Measurements from ENCODE around the gene ZNF771.

GRCh38 chr16:30368122-30368791, 39.1 kb upstream of the ZNF771 start:
- TF ChIP-seq EP300 (IDR thresholded peaks at IDR 0.05), result no peak
- TF ChIP-seq, protein P1, sequence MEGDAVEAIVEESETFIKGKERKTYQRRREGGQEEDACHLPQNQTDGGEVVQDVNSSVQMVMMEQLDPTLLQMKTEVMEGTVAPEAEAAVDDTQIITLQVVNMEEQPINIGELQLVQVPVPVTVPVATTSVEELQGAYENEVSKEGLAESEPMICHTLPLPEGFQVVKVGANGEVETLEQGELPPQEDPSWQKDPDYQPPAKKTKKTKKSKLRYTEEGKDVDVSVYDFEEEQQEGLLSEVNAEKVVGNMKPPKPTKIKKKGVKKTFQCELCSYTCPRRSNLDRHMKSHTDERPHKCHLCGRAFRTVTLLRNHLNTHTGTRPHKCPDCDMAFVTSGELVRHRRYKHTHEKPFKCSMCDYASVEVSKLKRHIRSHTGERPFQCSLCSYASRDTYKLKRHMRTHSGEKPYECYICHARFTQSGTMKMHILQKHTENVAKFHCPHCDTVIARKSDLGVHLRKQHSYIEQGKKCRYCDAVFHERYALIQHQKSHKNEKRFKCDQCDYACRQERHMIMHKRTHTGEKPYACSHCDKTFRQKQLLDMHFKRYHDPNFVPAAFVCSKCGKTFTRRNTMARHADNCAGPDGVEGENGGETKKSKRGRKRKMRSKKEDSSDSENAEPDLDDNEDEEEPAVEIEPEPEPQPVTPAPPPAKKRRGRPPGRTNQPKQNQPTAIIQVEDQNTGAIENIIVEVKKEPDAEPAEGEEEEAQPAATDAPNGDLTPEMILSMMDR (IDR thresholded peaks at IDR 0.05), result no peak
- TF ChIP-seq SREBF2 (IDR thresholded peaks at IDR 0.05), result no peak
- TF ChIP-seq KDM1A (IDR thresholded peaks at IDR 0.05; ENCODE audit: low read depth), result no peak
- no peak for TF ChIP-seq MYC (IDR thresholded peaks at IDR 0.05; ENCODE audit: borderline replicate concordance, low read length)
- no peak for TF ChIP-seq ZFP36 (IDR thresholded peaks at IDR 0.05; ENCODE audit: borderline replicate concordance, partially characterized antibody)
